Fibroblast of lung (primary cell): Measurements from ENCODE around the gene SGCA. TPM values are rescaled to one million over a fixed set of nuclear protein-coding genes. Genes with fewer than 3 reads are reported as not detected.

Source experiments
- DNase-seq, 2 donors: peaks; one replicate each; pipeline versions ENCODE4 v3.0.0 to v3.0.0-alpha.2; 2010; ENCODE audit warnings: low read depth in 2 of 2
- H2AFZ ChIP-seq: 2 replicates; pipeline ENCODE4 v1.5.1; 2012; ENCODE audit warnings: low read length, control low read depth, inconsistent platforms
- H3K27ac ChIP-seq: 2 replicates; pipeline ENCODE4 v1.5.1; 2011; ENCODE audit warnings: low read length, control low read depth; ENCODE audit not compliant: insufficient read depth
- H3K27me3 ChIP-seq: 2 replicates; pipeline ENCODE4 v1.5.1; 2011; ENCODE audit warnings: mild to moderate bottlenecking, low read length; ENCODE audit not compliant: control insufficient read depth, insufficient read depth
- H3K36me3 ChIP-seq: 2 replicates; pipeline ENCODE4 v1.5.1; 2011; ENCODE audit warnings: low read length; ENCODE audit not compliant: control insufficient read depth, insufficient read depth
- H3K4me1 ChIP-seq: 2 replicates; pipeline ENCODE4 v1.5.1; 2011; ENCODE audit warnings: low read length; ENCODE audit not compliant: control insufficient read depth, insufficient read depth; ENCODE audit errors: extremely low read depth
- H3K4me2 ChIP-seq: 2 replicates; pipeline ENCODE4 v1.5.1; 2011; ENCODE audit warnings: low read length, control low read depth; ENCODE audit not compliant: insufficient read depth; ENCODE audit errors: extremely low read depth
- H3K4me3 ChIP-seq, 4 experiments: fragments of 200-600 bp in 1 of 4; sonication (generic) in 1 of 4; replicated peaks in 1 of 4; 2 replicates each; pipeline ENCODE4 v1.5.1; 2011 to 2016; ENCODE audit warnings: low read length in 4 of 4, low read depth in 3 of 4, mild to moderate bottlenecking in 3 of 4, control low read depth in 2 of 4, inconsistent platforms in 1 of 4, mixed read lengths in 1 of 4; ENCODE audit not compliant: insufficient read depth in 1 of 4; ENCODE audit errors: control extremely low read depth in 1 of 4
- H3K79me2 ChIP-seq: 2 replicates; pipeline ENCODE4 v1.5.1; 2012; ENCODE audit warnings: mild to moderate bottlenecking, low read length, inconsistent platforms; ENCODE audit not compliant: control insufficient read depth, insufficient read depth
- H3K9ac ChIP-seq: 2 replicates; pipeline ENCODE4 v1.5.1; 2011; ENCODE audit warnings: mild to moderate bottlenecking, low read length, control low read depth; ENCODE audit not compliant: insufficient read depth
- H3K9me3 ChIP-seq: 2 replicates; pipeline ENCODE4 v1.5.1; 2012; ENCODE audit warnings: low read depth, low read length; ENCODE audit not compliant: control insufficient read depth, insufficient read depth
- H4K20me1 ChIP-seq: 2 replicates; pipeline ENCODE4 v1.5.1; 2011; ENCODE audit warnings: low read length; ENCODE audit not compliant: control insufficient read depth, insufficient read depth; ENCODE audit errors: extremely low read depth
- EZH2 ChIP-seq: IDR thresholded peaks from 2 replicates; pipeline ENCODE4 v1.5.1; 2012; ENCODE audit warnings: low read length, control low read depth, mild to moderate bottlenecking; ENCODE audit errors: missing control alignments
- polyA plus RNA-seq, 2 donors: library from polyadenylated mRNA; depleted of rRNA in 1 of 2; stranded (reverse) in 1 of 2; unstranded in 1 of 2; fragments of >200 nt; gene quantifications; 2 replicates each; pipeline ENCODE4 v1.2.1, GENCODE V29; 2011 to 2012; ENCODE audit warnings: missing spikeins in 1 of 2
- total RNA-seq: library from RNA; depleted of rRNA; stranded (reverse); fragments of >200 nt; gene quantifications from 2 replicates; pipeline ENCODE4 v1.2.1, GENCODE V29; 2014
- TF ChIP-seq, protein P1 (sequence below), 2 donors: IDR thresholded peaks in 1 of 2; conservative IDR thresholded peaks in 1 of 2; 1 replicate in 1 of 2; 2 replicates in 1 of 2; pipeline ENCODE4 v1.5.1; 2011 to 2012; ENCODE audit warnings: low read length in 2 of 2, control low read depth in 1 of 2, inconsistent platforms in 1 of 2, low read depth in 1 of 2, mild to moderate bottlenecking in 1 of 2

Gene SGCA
- total and polyA plus RNA-seq, 2 donors (not counting 1 experiment from before 2014, with no cell fraction given): 1.6 to 4.3 TPM

DNA sequence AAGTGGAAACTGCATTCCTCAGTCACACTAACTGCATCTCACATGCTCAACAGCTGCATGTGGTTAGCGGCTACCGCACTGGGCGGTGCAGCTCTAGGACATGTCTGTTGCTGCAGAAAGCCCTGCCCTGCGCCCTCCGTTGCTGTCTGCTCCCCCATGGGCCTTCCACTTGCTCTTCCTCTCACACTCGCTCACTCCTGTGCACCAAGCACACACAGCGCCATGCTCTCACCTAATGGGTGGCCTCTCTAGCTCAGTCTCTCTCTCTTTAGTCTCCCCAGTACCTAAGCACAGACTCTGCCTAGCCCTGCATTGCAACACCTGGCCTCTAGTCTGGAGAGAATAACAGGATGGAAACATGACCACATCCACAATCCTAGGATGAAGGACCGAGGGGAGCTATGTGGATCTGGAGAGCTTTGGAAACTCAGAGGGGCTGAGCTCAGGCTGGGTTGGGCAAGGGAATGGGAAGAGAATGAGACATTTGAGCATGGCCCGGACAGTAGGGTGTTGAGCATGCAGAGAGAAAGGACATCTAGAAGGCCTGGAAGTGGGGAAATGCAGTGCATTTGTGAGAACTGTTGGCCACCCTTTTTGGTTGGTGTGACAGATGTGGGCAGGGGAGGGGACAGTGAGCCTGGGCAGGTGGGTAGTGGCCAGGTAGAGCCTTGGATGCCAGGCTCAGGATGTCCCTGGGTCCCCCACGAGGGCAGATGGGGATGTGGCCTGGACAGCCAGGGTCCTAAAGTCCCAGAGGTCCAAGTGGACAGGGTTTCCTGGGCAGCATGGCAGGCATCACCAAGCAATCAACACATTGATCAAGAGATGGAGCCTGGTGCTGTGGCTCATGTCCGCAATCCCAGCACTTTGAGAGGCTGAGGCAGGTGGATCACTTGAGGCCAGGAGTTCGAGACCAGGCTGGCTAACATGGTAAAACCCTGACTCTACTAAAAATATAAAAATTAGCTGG, 16.1 kb downstream of the SGCA start:
- H3K4me3 ChIP-seq: no peak overlapping the region
- peak overlapping the region; percentile 15 for H3K27ac ChIP-seq
- H3K9me3 ChIP-seq: no peaks in the 10 kb centered on the region
- TF ChIP-seq, protein P1, sequence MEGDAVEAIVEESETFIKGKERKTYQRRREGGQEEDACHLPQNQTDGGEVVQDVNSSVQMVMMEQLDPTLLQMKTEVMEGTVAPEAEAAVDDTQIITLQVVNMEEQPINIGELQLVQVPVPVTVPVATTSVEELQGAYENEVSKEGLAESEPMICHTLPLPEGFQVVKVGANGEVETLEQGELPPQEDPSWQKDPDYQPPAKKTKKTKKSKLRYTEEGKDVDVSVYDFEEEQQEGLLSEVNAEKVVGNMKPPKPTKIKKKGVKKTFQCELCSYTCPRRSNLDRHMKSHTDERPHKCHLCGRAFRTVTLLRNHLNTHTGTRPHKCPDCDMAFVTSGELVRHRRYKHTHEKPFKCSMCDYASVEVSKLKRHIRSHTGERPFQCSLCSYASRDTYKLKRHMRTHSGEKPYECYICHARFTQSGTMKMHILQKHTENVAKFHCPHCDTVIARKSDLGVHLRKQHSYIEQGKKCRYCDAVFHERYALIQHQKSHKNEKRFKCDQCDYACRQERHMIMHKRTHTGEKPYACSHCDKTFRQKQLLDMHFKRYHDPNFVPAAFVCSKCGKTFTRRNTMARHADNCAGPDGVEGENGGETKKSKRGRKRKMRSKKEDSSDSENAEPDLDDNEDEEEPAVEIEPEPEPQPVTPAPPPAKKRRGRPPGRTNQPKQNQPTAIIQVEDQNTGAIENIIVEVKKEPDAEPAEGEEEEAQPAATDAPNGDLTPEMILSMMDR (conservative IDR thresholded peaks at IDR 0.05 in 1 of 2, IDR thresholded peaks at IDR 0.05 in 1 of 2; ENCODE audit: low read depth in 1 of 2, low read length in 2 of 2): no peak
- TF ChIP-seq EZH2: no peak
- H3K79me2 ChIP-seq: peaks cover 3% of the 10 kb centered on the region
- no peak overlapping the region for H2AFZ ChIP-seq
- DNase-seq: peak in 1 of 2 donors; percentile 77
- peaks cover 14% of the 10 kb centered on the region for H3K4me1 ChIP-seq
- H3K9ac ChIP-seq: no peak overlapping the region
- peaks cover 27% of the 10 kb centered on the region for H3K36me3 ChIP-seq
- H4K20me1 ChIP-seq: peaks cover 1% of the 10 kb centered on the region
- no peak overlapping the region for H3K4me2 ChIP-seq
- no peaks in the 10 kb centered on the region for H3K27me3 ChIP-seq

DNA sequence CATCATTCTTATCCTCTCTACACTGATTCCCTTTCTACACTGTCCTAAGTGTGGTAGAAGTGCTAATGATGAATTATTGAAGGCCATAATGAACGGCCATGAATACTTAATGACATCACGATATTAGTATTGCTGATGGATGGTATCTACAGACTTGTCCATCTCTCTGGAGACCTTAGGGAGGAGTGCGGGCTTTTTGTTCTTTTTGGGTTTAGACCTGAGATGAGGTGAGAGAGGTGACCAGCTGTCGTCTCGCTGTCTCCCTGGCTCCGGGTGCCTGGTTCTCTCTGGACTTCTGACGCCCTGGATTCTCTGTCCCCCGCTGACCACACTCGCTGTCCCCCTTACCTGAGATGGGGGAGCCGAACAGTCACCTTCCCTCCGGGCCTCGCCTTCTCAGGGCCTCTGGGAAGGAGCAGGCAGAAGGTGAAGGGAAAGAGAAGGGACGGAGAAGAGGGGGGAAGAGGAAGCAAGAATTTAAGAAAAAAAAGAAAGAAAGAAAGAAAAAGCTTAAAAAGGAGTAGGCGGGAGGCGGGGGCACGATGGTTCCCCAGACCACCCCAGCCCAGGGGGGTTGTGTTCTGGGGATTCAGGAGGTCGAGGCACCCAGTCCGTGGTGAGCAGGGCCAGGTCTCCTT, 17.1 kb downstream of the SGCA start:
- H3K9ac ChIP-seq: no peak overlapping the region
- H3K4me1 ChIP-seq: peaks cover 11% of the 10 kb centered on the region
- no peak overlapping the region for H2AFZ ChIP-seq
- TF ChIP-seq EZH2: no peak
- TF ChIP-seq, protein P1 (conservative IDR thresholded peaks at IDR 0.05 in 1 of 2, IDR thresholded peaks at IDR 0.05 in 1 of 2; ENCODE audit: low read depth in 1 of 2, low read length in 2 of 2): no peak
- H3K4me3 ChIP-seq: no peak overlapping the region
- H3K4me2 ChIP-seq: no peak overlapping the region
- peaks cover 1% of the 10 kb centered on the region for H4K20me1 ChIP-seq
- peak in 1 of 2 donors; percentile 55 for DNase-seq
- H3K9me3 ChIP-seq: no peaks in the 10 kb centered on the region
- H3K27me3 ChIP-seq: no peaks in the 10 kb centered on the region
- peaks cover 3% of the 10 kb centered on the region for H3K79me2 ChIP-seq
- H3K27ac ChIP-seq: no peak overlapping the region
- peaks cover 36% of the 10 kb centered on the region for H3K36me3 ChIP-seq

DNA sequence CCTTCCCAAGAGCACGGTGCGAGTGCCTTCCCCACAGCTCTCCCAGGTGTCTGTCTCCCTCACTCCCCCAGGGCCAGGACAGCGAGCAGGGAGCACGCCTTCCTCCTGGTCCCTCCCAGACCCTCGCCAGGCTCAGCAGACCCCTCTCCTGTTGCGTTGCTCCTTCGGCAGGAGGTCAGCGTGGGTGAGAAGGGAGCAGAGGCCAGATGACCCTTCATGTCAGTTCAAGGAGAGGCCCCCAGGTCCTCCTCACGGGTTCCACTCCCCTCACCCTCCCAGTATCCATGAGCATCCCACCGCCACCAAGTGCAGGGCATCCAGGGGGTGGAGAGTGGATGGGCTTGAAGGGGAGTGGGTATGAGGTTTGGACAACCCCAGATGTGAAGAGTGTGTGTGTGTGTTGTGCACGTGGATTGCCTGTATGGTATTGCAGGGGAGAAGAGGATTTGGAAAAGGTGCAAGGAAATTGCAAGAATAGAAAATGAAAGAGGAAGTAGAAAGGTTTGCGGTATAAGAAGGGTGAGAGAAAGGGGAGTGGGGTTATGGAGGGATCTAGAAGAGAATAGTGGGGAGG, 17.7 kb downstream of the SGCA start:
- H3K79me2 ChIP-seq: peaks cover 3% of the 10 kb centered on the region
- H3K27me3 ChIP-seq: no peaks in the 10 kb centered on the region
- H3K9me3 ChIP-seq: no peaks in the 10 kb centered on the region
- H3K27ac ChIP-seq: peak overlapping the region; percentile 40
- no peak overlapping the region for H3K4me3 ChIP-seq
- no peak overlapping the region for H3K4me2 ChIP-seq
- peak; percentile 56 to 67 for DNase-seq
- H2AFZ ChIP-seq: no peak overlapping the region
- TF ChIP-seq, protein P1 (conservative IDR thresholded peaks at IDR 0.05 in 1 of 2, IDR thresholded peaks at IDR 0.05 in 1 of 2; ENCODE audit: low read depth in 1 of 2, low read length in 2 of 2): no peak
- no peak for TF ChIP-seq EZH2
- peaks cover 42% of the 10 kb centered on the region for H3K36me3 ChIP-seq
- H3K4me1 ChIP-seq: peaks cover 9% of the 10 kb centered on the region
- H4K20me1 ChIP-seq: peaks cover 1% of the 10 kb centered on the region
- H3K9ac ChIP-seq: no peak overlapping the region
